Measurements from ENCODE around the gene AMER3. TPM values are rescaled to one million over a fixed set of nuclear protein-coding genes. Genes with fewer than 3 reads are reported as not detected.

AMER3 gene
- total and polyA plus RNA-seq, 2 of the 8 experiments (the other 6 are each of a cell fraction or from before 2014, with no cell fraction given), result 0.15 to 0.19 TPM

GRCh38 chr2:130791617-130791939 lies 36.2 kb downstream of the AMER3 start:
- Histone ChIP-seq H3K18ac (ENCODE audit: extremely low read depth, low read length) (no peak overlapping the region), H2BK20ac (ENCODE audit: low read length) (no peak overlapping the region), H3K27ac (ENCODE audit: low read depth, low read length) (no peak overlapping the region), H3K4me3 (ENCODE audit: extremely low read depth in 1 of 4, insufficient read depth in 2 of 4, low read depth in 3 of 4, low read length in 4 of 4) (no peak overlapping the region), H3K14ac (ENCODE audit: insufficient read length) (no peak overlapping the region), H2BK12ac (ENCODE audit: low read depth, low read length) (no peak overlapping the region; the same call in 1 of the 2 replicates), H4K20me1 (replicated peaks in 1 of 2; ENCODE audit: control insufficient read depth in 1 of 2, insufficient read depth in 2 of 2, low read length in 2 of 2) (peaks cover 0 to 3% of the 10 kb centered on the region in 2 experiments), H2AK5ac (ENCODE audit: low read depth, low read length) (no peak overlapping the region), H3K9ac (replicated peaks in 1 of 4; ENCODE audit: extremely low read depth in 1 of 4, low read depth in 3 of 4, low read length in 3 of 4) (no peak overlapping the region), H3K36me3 (ENCODE audit: control insufficient read depth in 2 of 4, insufficient read depth in 4 of 4, low read length in 3 of 4) (no peaks in the 10 kb centered on the region), H3K79me1 (ENCODE audit: low read depth, low read length) (no peaks in the 10 kb centered on the region), H4K5ac (ENCODE audit: insufficient read length, low read depth, low read length) (no peak overlapping the region), H3K4me1 (replicated peaks in 1 of 4; ENCODE audit: control insufficient read depth in 3 of 4, insufficient read depth in 4 of 4, low read length in 3 of 4) (peaks cover 0 to 3% (median 2%) of the 10 kb centered on the region in 4 experiments; a peak in 4 of 7 replicates), H3K56ac (replicated peaks; ENCODE audit: insufficient read length, low read depth, low read length) (no peak overlapping the region), H2AFZ (ENCODE audit: low read length) (no peak overlapping the region), H2BK5ac (ENCODE audit: low read depth, low read length) (no peak overlapping the region), H4K91ac (replicated peaks; ENCODE audit: insufficient read length, low read length) (no peak overlapping the region), H3K23me2 (ENCODE audit: low read depth, low read length) (peaks cover 3% of the 10 kb centered on the region; the same call in 1 of the 2 replicates), H3K9me3 (ENCODE audit: insufficient read depth in 2 of 2, low read depth in 1 of 2, low read length in 1 of 2) (no peaks in the 10 kb centered on the region), H3K27me3 (replicated peaks in 1 of 4; ENCODE audit: control insufficient read depth in 3 of 4, extremely low read depth in 1 of 4, insufficient read depth in 3 of 4, low read length in 3 of 4) (no peaks in the 10 kb centered on the region; a peak in 1 of 7 replicates), H4K8ac (ENCODE audit: extremely low read depth, insufficient read depth, low read length) (no peak overlapping the region), H3K79me2 (ENCODE audit: control insufficient read depth in 1 of 2, insufficient read depth in 2 of 2, low read length in 2 of 2) (no peaks in the 10 kb centered on the region), H2BK15ac (ENCODE audit: low read length) (no peak overlapping the region), H2BK120ac (replicated peaks; ENCODE audit: low read depth, low read length) (no peak overlapping the region), H3K4me2 (ENCODE audit: insufficient read depth in 1 of 2, low read depth in 2 of 2, low read length in 2 of 2) (no peak overlapping the region), H3K4ac (replicated peaks; ENCODE audit: insufficient read length, low read depth, low read length) (no peak overlapping the region), H3K23ac (ENCODE audit: insufficient read length) (no peak overlapping the region)
- CTCF ChIA-PET (ENCODE audit: partially characterized antibody), result interaction anchor here (0.6 to 1.1 kb wide), 2 partner anchors 29 to 647 kb away, joined by 3 read pairs; no protein-coding TSS in a partner anchor
- 84% methylated on average over 4 of the region's 4 CpGs; no CpG with 5 or more reads in 1 of the 2 experiments for WGBS, 2 experiments (ENCODE audit: extremely low coverage in 1 of 2, insufficient coverage in 1 of 2, insufficient read length in 1 of 2, insufficient replicate concordance in 2 of 2, low coverage in 1 of 2, low lambda C conversion rate in 2 of 2, missing lambda C conversion rate in 1 of 2)
- no peak for TF ChIP-seq EP300 (IDR thresholded peaks at IDR 0.05; ENCODE audit: borderline replicate concordance in 1 of 2, low read depth in 2 of 2, low read length in 2 of 2)
- TF ChIP-seq SIRT6 (IDR thresholded peaks at IDR 0.05; ENCODE audit: low read length), result no peak
- no peak for TF ChIP-seq TAF1 (IDR thresholded peaks at IDR 0.05; ENCODE audit: low read depth, low read length)
- no peak for TF ChIP-seq JUND (IDR thresholded peaks at IDR 0.05; ENCODE audit: low read length)
- no peak for TF ChIP-seq ATF2 (IDR thresholded peaks at IDR 0.05; ENCODE audit: low read length)
- TF ChIP-seq POU5F1 (IDR thresholded peaks at IDR 0.05; ENCODE audit: low read depth, low read length), result no peak
- TF ChIP-seq SAP30 (IDR thresholded peaks at IDR 0.05; ENCODE audit: insufficient read depth, insufficient replicate concordance, low read length), result no peak
- TF ChIP-seq BACH1 (IDR thresholded peaks at IDR 0.05; ENCODE audit: low read length), result no peak
- no peak for DNase-seq (ENCODE audit: low read depth in 1 of 2, low spot score in 2 of 2)
- no peak for FAIRE-seq
- POLR2A ChIA-PET (ENCODE audit: partially characterized antibody), result no interaction called here

Data from H1 (cell line).